Measurements from ENCODE around the gene ZMAT5.

- TF ChIP-seq GATA2 (IDR thresholded peaks at IDR 0.05; ENCODE audit: low read depth, low read length): no peak
- TF ChIP-seq GATA3 (IDR thresholded peaks at IDR 0.05; ENCODE audit: low read depth, low read length): no peak
Observed at GRCh38 chr22:29737251-29738117, 29.3 kb downstream of the ZMAT5 start.
